Measurements from ENCODE around the gene DHCR7.

DNA sequence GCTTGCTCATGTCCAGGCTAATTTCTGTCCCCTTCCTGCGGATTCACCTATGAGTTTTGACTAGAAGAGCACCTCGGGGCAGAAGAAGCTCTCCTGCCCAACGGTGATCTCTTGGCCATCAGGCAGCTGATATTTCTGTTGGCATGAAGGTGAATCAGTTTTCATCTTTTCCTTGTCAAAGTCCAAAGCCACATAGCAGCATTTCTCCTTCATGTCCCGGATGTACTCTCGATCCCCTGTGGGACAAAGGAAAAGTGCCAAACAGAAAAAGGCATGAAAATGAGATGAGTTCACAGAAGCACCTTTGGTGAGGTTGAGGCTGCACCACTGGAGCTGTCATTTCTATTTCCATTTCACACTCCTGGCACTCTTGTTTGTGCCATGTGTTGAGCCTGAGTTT, 56.8 kb downstream of the DHCR7 start:
- TF ChIP-seq RAD21 (conservative IDR thresholded peaks at IDR 0.05) = no peak
- no peak for TF ChIP-seq EP300 (conservative IDR thresholded peaks at IDR 0.05; ENCODE audit: poor library complexity, severe bottlenecking)
- no peak for TF ChIP-seq CTCF (IDR thresholded peaks at IDR 0.05; ENCODE audit: poor library complexity, severe bottlenecking)
- TF ChIP-seq POLR2AphosphoS5 (IDR thresholded peaks at IDR 0.05) = no peak
